K562 (cell line): ENCODE measurements around the gene LRGUK. TPM values are rescaled to one million over a fixed set of nuclear protein-coding genes. Genes with fewer than 3 reads are reported as not detected.

Experiments used
- DPF2 ChIP-seq: fragments of 450-650 bp; IDR thresholded peaks from 2 replicates; pipeline ENCODE4 v1.6.1; 2016
- FOXM1 ChIP-seq, 2 experiments: fragments of 450-650 bp in 1 of 2; sonication (generic) in 1 of 2; formaldehyde crosslinking in 1 of 2; IDR thresholded peaks; 2 replicates each; pipeline versions ENCODE4 v1.6.1 to v1.9.0; 2017 to 2022; ENCODE audit warnings: low read depth in 2 of 2, mild to moderate bottlenecking in 2 of 2, missing genetic modification reagents in 1 of 2, moderate library complexity in 1 of 2
- GABPA ChIP-seq: fragments of 200-800 bp; sonication (Bioruptor generic); conservative IDR thresholded peaks from 2 replicates; pipeline ENCODE4 v1.6.1; 2016; ENCODE audit warnings: low read depth, missing genetic modification characterization, missing compliant biosample characterization
- HDAC1 ChIP-seq, 2 experiments: fragments of 450-650 bp; IDR thresholded peaks; 2 replicates each; pipeline ENCODE4 v1.6.1; 2016 to 2017; ENCODE audit warnings: inconsistent platforms in 1 of 2, mild to moderate bottlenecking in 1 of 2, moderate library complexity in 1 of 2
- ILF3 ChIP-seq: fragments of 450-650 bp; IDR thresholded peaks from 2 replicates; pipeline ENCODE4 v1.6.1; 2018; ENCODE audit warnings: antibody characterized with exemption, mild to moderate bottlenecking, moderate library complexity, borderline replicate concordance
- KDM1A ChIP-seq, 2 experiments: fragments of 450-650 bp; IDR thresholded peaks; 2 replicates each; pipeline ENCODE4 v1.6.1; 2016; ENCODE audit warnings: mild to moderate bottlenecking in 2 of 2
- LCOR ChIP-seq: sonication (generic); formaldehyde crosslinking; IDR thresholded peaks from 2 replicates; pipeline ENCODE4 v1.8.0; 2022; ENCODE audit warnings: mild to moderate bottlenecking, missing genetic modification reagents
- MAZ ChIP-seq, 2 experiments: fragments of 450-650 bp in 1 of 2; sonication (generic) in 1 of 2; formaldehyde crosslinking; IDR thresholded peaks in 1 of 2; conservative IDR thresholded peaks in 1 of 2; 2 replicates each; pipeline versions ENCODE4 v1.4.0 to v1.5.0; 2020; ENCODE audit warnings: mild to moderate bottlenecking in 1 of 2, missing genetic modification reagents in 1 of 2
- MCM7 ChIP-seq, 2 experiments: fragments of 450-650 bp; IDR thresholded peaks; 2 replicates each; pipeline ENCODE4 v1.6.1; 2016 to 2018
- MTA2 ChIP-seq: fragments of 450-650 bp; IDR thresholded peaks from 2 replicates; pipeline ENCODE4 v1.6.1; 2016; ENCODE audit warnings: low read depth
- NCOR1 ChIP-seq: fragments of 450-650 bp; IDR thresholded peaks from 2 replicates; pipeline ENCODE4 v1.6.1; 2016; ENCODE audit warnings: mild to moderate bottlenecking, moderate library complexity
- PHF8 ChIP-seq: fragments of 200-600 bp; sonication (generic); IDR thresholded peaks from 2 replicates; pipeline ENCODE4 v1.6.1; 2012; ENCODE audit warnings: mixed run types, mild to moderate bottlenecking, inconsistent platforms, low read length, moderate library complexity, borderline replicate concordance
- POLR3G ChIP-seq: IDR thresholded peaks from 2 replicates; pipeline ENCODE4 v1.6.1; 2011; ENCODE audit not compliant: insufficient read length, insufficient replicate concordance; ENCODE audit errors: extremely low read depth
- SMAD4 ChIP-seq: fragments of 250-450 bp; sonication (Bioruptor Pico); conservative IDR thresholded peaks from 2 replicates; pipeline ENCODE4 v1.8.0; 2021; ENCODE audit warnings: inconsistent platforms, mild to moderate bottlenecking, moderate library complexity
- SMARCC2 ChIP-seq: fragments of 450-650 bp; IDR thresholded peaks from 2 replicates; pipeline ENCODE4 v1.6.1; 2017; ENCODE audit warnings: antibody characterized with exemption, moderate library complexity, mild to moderate bottlenecking, low read depth
- TAL1 ChIP-seq: fragments of 450-650 bp; IDR thresholded peaks from 2 replicates; pipeline ENCODE4 v1.6.1; 2016; ENCODE audit warnings: mild to moderate bottlenecking
- ZNF780A ChIP-seq: fragments of 250-450 bp; sonication (Bioruptor Pico); IDR thresholded peaks from 2 replicates; pipeline ENCODE4 v1.5.0; 2021; ENCODE audit warnings: mild to moderate bottlenecking
- polyA plus RNA-seq, 8 experiments: library from polyadenylated mRNA; depleted of rRNA in 4 of 8; stranded (reverse) in 5 of 8; unstranded in 3 of 8; fragments of >200 nt; fragmentation: Nextera tagmentation in 2 of 8; fragmentation: Illumina TruSeq in 1 of 8; extraction: Ambion mirVana in 2 of 8; extraction: Trizol in 1 of 8; gene quantifications; 2 replicates each; pipeline versions ENCODE4 v1.2.1 to v1.2.3, GENCODE V29; 2011 to 2014; ENCODE audit warnings: inconsistent platforms in 1 of 8, missing spikeins in 1 of 8
- total RNA-seq, 7 experiments: library from RNA; depleted of rRNA in 6 of 7; stranded (reverse); fragments of >200 nt in 6 of 7; fragmentation: Illumina TruSeq in 2 of 7; extraction: Trizol in 2 of 7; gene quantifications; 2 replicates each; pipeline versions ENCODE4 v1.2.1 to v1.2.3, GENCODE V29; 2011 to 2021; ENCODE audit warnings: low replicate concordance in 1 of 7
- TF ChIP-seq, protein P1 (sequence below): fragments of 450-650 bp; IDR thresholded peaks from 2 replicates; pipeline ENCODE4 v1.6.1; 2016; ENCODE audit warnings: antibody characterized with exemption
- TF ChIP-seq, protein P2 (sequence below): fragments of 450-650 bp; formaldehyde crosslinking; IDR thresholded peaks from 2 replicates; pipeline ENCODE4 v1.4.0; 2022; ENCODE audit warnings: missing genetic modification characterization
- TF ChIP-seq, protein P3 (sequence below): fragments of 250-450 bp; sonication (Bioruptor Pico); IDR thresholded peaks from 2 replicates; pipeline ENCODE4 v1.5.0; 2020; ENCODE audit warnings: mild to moderate bottlenecking
- TF ChIP-seq, protein P4 (sequence below): fragments of 250-450 bp; sonication (Bioruptor Pico); IDR thresholded peaks from 2 replicates; pipeline ENCODE4 v1.4.0; 2020; ENCODE audit warnings: mild to moderate bottlenecking, moderate library complexity

The LRGUK gene
- total and polyA plus RNA-seq, 9 of the 15 experiments (the other 6 are each of a cell fraction or from before 2014, with no cell fraction given) = 0.04 to 0.33 (median 0.18) TPM

DNA sequence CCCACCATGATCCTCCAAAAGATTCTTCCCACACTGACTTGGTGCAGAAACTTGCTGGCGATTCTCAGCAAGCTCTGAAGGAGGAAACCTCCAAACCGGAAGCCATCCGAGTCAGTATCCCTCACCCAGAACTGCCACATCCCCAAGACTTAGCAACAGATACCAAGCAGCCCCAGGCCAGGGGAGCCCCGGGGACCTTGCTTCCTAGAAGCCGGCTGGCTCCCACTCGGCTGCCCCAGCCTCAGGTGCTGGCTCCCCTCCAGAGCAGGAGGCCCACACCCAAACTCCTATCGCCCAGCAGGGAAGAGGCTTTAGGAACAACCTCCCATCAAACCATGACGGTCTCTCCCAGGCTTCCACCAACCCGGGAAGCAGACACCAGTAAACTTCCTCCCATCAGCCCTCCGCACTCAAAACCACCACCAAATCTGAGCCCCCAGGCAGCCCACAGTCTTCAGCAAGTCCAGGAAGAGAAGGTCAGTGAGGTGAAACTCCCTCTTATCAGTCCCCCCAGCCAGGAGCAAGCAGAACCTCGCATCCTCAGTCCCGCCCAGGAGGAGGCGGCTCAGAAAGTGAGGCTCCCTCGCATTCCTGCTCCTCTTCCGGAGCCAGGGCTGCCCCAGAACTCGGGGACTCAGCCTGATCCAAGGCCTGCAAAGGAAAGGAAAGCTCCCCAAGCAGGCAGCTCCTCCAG lies 82.3 kb downstream of the LRGUK start (continued):
- TF ChIP-seq PHF8 (no peak; the same call in 1 of the 2 replicates), MTA2 (peak; percentile 81), TAL1 (peak; percentile 90), SMARCC2 (peak; percentile 70; the same call in 1 of the 2 replicates), MAZ (CRISPR knock-in tag; conservative IDR thresholded peaks at IDR 0.05 in 1 of 2, IDR thresholded peaks at IDR 0.05 in 1 of 2) (peak; percentile 40 to 49; a peak in 2 of 4 replicates), FOXM1 (IDR thresholded peaks at IDR 0.05; ENCODE audit: low read depth) (peak; percentile 85), FOXM1 (CRISPR knock-in tag; IDR thresholded peaks at IDR 0.05; ENCODE audit: low read depth) (no peak), ILF3 (no peak), ZNF780A (no peak), GABPA (tag) (peak; percentile 41), DPF2 (peak; percentile 92), MCM7 (IDR thresholded peaks at IDR 0.05) (no peak), LCOR (0 out of 2 replicates have a peak, but pooled peaks have one; percentile 17), KDM1A (IDR thresholded peaks at IDR 0.05) (peak; percentile 95 to 96), NCOR1 (peak; percentile 93), POLR3G (no peak), HDAC1 (IDR thresholded peaks at IDR 0.05) (peak in 1 of 2 experiments; percentile 84; a peak in 1 of 4 replicates), SMAD4 (peak; percentile 82)
- TF ChIP-seq, protein P1, sequence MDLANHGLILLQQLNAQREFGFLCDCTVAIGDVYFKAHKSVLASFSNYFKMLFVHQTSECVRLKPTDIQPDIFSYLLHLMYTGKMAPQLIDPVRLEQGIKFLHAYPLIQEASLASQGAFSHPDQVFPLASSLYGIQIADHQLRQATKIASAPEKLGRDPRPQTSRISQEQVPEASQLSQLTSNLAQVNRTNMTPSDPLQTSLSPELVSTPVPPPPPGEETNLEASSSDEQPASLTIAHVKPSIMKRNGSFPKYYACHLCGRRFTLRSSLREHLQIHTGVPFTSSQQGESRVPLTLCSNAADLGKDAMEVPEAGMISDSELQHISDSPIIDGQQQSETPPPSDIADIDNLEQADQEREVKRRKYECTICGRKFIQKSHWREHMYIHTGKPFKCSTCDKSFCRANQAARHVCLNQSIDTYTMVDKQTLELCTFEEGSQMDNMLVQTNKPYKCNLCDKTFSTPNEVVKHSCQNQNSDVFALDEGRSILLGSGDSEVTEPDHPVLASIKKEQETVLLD = no peak; the same call in 1 of the 2 replicates
- TF ChIP-seq, protein P2, sequence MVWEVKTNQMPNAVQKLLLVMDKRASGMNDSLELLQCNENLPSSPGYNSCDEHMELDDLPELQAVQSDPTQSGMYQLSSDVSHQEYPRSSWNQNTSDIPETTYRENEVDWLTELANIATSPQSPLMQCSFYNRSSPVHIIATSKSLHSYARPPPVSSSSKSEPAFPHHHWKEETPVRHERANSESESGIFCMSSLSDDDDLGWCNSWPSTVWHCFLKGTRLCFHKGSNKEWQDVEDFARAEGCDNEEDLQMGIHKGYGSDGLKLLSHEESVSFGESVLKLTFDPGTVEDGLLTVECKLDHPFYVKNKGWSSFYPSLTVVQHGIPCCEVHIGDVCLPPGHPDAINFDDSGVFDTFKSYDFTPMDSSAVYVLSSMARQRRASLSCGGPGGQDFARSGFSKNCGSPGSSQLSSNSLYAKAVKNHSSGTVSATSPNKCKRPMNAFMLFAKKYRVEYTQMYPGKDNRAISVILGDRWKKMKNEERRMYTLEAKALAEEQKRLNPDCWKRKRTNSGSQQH = no peak
- TF ChIP-seq, protein P3, sequence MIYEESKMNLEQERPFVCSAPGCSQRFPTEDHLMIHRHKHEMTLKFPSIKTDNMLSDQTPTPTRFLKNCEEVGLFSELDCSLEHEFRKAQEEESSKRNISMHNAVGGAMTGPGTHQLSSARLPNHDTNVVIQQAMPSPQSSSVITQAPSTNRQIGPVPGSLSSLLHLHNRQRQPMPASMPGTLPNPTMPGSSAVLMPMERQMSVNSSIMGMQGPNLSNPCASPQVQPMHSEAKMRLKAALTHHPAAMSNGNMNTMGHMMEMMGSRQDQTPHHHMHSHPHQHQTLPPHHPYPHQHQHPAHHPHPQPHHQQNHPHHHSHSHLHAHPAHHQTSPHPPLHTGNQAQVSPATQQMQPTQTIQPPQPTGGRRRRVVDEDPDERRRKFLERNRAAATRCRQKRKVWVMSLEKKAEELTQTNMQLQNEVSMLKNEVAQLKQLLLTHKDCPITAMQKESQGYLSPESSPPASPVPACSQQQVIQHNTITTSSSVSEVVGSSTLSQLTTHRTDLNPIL = no peak
- TF ChIP-seq, protein P4, sequence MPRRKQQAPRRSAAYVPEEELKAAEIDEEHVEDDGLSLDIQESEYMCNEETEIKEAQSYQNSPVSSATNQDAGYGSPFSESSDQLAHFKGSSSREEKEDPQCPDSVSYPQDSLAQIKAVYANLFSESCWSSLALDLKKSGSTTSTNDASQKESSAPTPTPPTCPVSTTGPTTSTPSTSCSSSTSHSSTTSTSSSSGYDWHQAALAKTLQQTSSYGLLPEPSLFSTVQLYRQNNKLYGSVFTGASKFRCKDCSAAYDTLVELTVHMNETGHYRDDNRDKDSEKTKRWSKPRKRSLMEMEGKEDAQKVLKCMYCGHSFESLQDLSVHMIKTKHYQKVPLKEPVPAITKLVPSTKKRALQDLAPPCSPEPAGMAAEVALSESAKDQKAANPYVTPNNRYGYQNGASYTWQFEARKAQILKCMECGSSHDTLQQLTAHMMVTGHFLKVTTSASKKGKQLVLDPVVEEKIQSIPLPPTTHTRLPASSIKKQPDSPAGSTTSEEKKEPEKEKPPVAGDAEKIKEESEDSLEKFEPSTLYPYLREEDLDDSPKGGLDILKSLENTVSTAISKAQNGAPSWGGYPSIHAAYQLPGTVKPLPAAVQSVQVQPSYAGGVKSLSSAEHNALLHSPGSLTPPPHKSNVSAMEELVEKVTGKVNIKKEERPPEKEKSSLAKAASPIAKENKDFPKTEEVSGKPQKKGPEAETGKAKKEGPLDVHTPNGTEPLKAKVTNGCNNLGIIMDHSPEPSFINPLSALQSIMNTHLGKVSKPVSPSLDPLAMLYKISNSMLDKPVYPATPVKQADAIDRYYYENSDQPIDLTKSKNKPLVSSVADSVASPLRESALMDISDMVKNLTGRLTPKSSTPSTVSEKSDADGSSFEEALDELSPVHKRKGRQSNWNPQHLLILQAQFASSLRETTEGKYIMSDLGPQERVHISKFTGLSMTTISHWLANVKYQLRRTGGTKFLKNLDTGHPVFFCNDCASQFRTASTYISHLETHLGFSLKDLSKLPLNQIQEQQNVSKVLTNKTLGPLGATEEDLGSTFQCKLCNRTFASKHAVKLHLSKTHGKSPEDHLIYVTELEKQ (CRISPR knock-in tag) = no peak
